ENCODE measurements around the gene LRRC8E.

The LRRC8E gene

DNA sequence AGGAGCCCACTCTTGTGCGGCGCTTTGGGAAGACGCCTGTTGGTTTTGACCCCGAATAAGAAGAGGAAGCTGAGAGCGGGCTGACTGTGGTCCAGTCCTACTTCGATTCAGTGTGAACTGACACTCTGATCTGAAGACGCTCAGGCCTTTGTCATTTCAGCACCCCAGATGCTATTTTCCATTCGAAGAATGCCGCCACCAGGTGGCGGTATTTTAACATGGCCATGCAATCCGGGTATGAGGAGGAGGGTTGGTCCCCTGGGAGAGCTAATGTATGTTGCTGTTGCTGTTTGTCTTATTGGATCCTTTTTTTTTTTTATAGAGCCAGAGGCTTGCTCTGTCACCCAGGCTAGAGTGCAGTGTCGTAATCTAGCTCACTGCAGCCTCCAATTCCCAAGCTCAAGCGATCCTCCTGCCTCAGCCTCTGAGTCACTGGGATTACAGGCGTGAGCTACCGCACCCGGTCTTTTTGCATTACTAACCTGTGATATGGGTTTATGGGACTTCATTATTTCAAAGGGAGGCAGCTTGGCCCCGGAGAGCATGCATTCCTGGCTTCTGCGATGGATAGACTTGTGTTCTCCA is 56.0 kb downstream of the LRRC8E start:
- peak overlapping the region; percentile 91 for H3K4me3 ChIP-seq (ENCODE audit: low read length)
- H3K36me3 ChIP-seq (ENCODE audit: insufficient read depth, low read length): peaks cover 16% of the 10 kb centered on the region
- peak overlapping the region; percentile 40 for H2AFZ ChIP-seq (ENCODE audit: low read depth, low read length)
- H3K9me3 ChIP-seq (ENCODE audit: low read length): peaks cover 1% of the 10 kb centered on the region
- peaks cover 6% of the 10 kb centered on the region for H3K4me1 ChIP-seq (ENCODE audit: insufficient read depth, low read length)
- no peaks in the 10 kb centered on the region for H3K27me3 ChIP-seq (ENCODE audit: insufficient read depth, low read length)

DNA sequence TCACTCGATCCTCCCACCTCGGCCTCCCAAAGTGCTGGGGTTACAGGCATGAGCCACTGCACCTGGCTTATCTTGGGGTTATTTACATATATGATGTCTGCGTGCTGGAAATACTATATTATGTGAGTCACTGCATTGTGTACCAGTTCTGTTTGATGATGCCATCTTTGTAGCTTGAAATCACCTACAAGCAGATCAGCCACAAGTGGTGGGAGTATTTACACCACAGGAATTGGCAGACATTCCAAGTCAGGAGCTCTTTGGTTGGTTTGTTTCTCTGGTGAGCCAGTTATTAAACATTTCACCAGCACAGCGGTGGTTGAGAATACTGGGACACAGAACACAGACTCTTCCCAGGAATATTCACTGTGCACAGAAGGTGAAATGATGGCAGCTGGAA is 59.6 kb downstream of the LRRC8E start:
- no peaks in the 10 kb centered on the region for H3K4me1 ChIP-seq (ENCODE audit: insufficient read depth, low read length)
- H3K27me3 ChIP-seq (ENCODE audit: insufficient read depth, low read length): no peaks in the 10 kb centered on the region
- H3K9me3 ChIP-seq (ENCODE audit: low read length): peaks cover 1% of the 10 kb centered on the region
- no peak overlapping the region for H2AFZ ChIP-seq (ENCODE audit: low read depth, low read length)
- no peak overlapping the region for H3K4me3 ChIP-seq (ENCODE audit: low read length)
- H3K36me3 ChIP-seq (ENCODE audit: insufficient read depth, low read length): no peaks in the 10 kb centered on the region
